GM18499 (cell line): ENCODE measurements around the gene ZDHHC17.
A peak's percentile ranks its signal among the peaks of the same experiment; 100 is the strongest.
"Not testable (repeated sequence)": the region's sequence is repeated elsewhere in the genome, so short reads cannot be mapped to it uniquely, and the experiment has no call there.

Source experiments
- ATAC-seq: cut with Tn5 transposase; IDR thresholded peaks from one replicate; pipeline ENCODE4 v1.9.1; 2021; ENCODE audit warnings: moderate number of reproducible peaks; ENCODE audit not compliant: insufficient read depth, unreplicated experiment

The ZDHHC17 gene

GRCh38 chr12:76763746-76764675, at the start of gene ZDHHC17:
Gene ZDHHC17, plus strand, starts transcription at chr12:76764115. Its CDS starts 122 bp downstream, at chr12:76764237.
- peak; percentile 78 for ATAC-seq

- ATAC-seq, result no peak
Measured at GRCh38 chr12:76714415-76714814, 49.5 kb upstream of the ZDHHC17 start.

GRCh38 chr12:76714861-76715260, 49.1 kb upstream of the ZDHHC17 start:
- no peak for ATAC-seq

- ATAC-seq, result no peak
Measured at GRCh38 chr12:76715332-76715731, 48.6 kb upstream of the ZDHHC17 start.

- ATAC-seq, result no peak
Measured at GRCh38 chr12:76717314-76717713, 46.6 kb upstream of the ZDHHC17 start.

GRCh38 chr12:76719171-76720041, 44.5 kb upstream of the ZDHHC17 start:
- no peak for ATAC-seq

- ATAC-seq, result no peak
Measured at GRCh38 chr12:76720068-76720467, 43.8 kb upstream of the ZDHHC17 start.

GRCh38 chr12:76726626-76727025, 37.3 kb upstream of the ZDHHC17 start:
- ATAC-seq, result no peak

GRCh38 chr12:76732188-76732587, 31.7 kb upstream of the ZDHHC17 start:
- not testable (repeated sequence) for ATAC-seq

GRCh38 chr12:76737689-76738088, 26.2 kb upstream of the ZDHHC17 start:
- not testable (repeated sequence) for ATAC-seq

GRCh38 chr12:76738824-76739579, 24.9 kb upstream of the ZDHHC17 start:
- no peak for ATAC-seq

- no peak for ATAC-seq
Measured at GRCh38 chr12:76739896-76740295, 24.0 kb upstream of the ZDHHC17 start.

GRCh38 chr12:76740501-76740900, 23.4 kb upstream of the ZDHHC17 start:
- ATAC-seq, result no peak

- no peak for ATAC-seq
Measured at GRCh38 chr12:76745343-76745742, 18.6 kb upstream of the ZDHHC17 start.

- no peak for ATAC-seq
Measured at GRCh38 chr12:76746516-76746915, 17.4 kb upstream of the ZDHHC17 start.

GRCh38 chr12:76747245-76747644, 16.7 kb upstream of the ZDHHC17 start:
- no peak for ATAC-seq

- ATAC-seq, result no peak
Measured at GRCh38 chr12:76755829-76756379, 8.0 kb upstream of the ZDHHC17 start.

- no peak for ATAC-seq
Measured at GRCh38 chr12:76757694-76758093, 6.2 kb upstream of the ZDHHC17 start.

- no peak for ATAC-seq
Measured at GRCh38 chr12:76762601-76762980, 1.3 kb upstream of the ZDHHC17 start.

GRCh38 chr12:76764856-76765255, 941 bp downstream of the ZDHHC17 start:
- ATAC-seq, result no peak
